LHCN-M2 (cell line): ENCODE measurements around the gene TPST1. TPM values are rescaled to one million over a fixed set of nuclear protein-coding genes. Genes with fewer than 3 reads are reported as not detected.
"Not testable (repeated sequence)": the region's sequence is repeated elsewhere in the genome, so short reads cannot be mapped to it uniquely, and the experiment has no call there.

Experiments
- DNase-seq: peaks from one replicate; pipeline ENCODE4 v3.0.0-alpha.2; 2012; ENCODE audit warnings: low read depth
- total RNA-seq: library from RNA; depleted of rRNA; stranded (reverse); fragments of >200 nt; gene quantifications from 2 replicates; pipeline ENCODE4 v1.2.3, GENCODE V29; 2014; rRNA removed

TPST1 gene
- total RNA-seq, 1 experiment from 2014 or later: 53.6 TPM

DNA sequence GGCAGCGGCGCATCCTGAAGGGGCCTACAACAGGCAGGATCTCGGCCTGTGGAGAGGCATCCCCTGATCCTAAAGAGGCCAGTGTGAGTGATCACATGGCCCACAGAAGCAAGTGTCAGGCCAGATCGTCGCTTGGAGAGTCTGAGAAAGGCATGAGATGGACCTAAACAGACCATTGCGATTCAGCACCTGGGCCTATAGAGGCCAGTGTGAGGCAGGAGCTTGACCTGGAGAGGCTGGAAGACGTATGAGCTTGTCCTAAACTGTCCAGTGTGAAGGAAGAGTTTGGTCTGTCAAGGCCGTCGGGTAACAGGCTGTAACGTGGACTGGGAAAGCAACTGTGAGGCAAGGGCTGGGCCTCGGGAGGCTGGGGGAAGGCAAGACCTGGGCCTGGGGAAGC is 172.6 kb downstream of the TPST1 start:
- DNase-seq: no peak

DNA sequence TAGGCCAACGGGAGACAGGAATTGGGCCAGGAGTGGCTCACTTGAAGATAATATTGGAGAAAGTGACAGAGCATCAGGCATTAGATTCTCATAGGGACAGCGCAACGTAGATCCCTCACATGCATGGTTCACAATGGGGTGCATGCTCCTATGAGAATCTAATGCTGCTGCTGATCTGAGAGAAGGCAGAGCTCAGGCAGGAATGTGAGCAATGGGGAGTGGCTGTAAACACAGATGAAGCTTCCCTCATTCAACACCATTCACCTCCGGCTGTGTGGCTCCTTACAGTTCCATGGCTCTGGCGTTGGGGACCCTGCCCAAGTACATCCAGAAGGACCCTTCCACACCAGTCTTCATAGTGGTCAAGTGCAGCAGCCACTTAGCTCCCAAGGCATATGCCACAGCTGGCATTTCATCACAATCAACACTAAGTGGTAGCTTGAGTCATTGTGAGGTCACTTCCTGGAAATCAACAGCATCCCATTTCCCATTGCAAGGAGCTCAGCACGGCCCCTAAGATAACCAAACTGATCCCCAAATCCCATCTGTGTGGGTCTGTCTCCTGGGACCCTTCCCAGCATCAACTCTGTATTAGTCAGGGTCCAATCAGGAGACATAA is 174.5 kb downstream of the TPST1 start:
- peak; percentile 72 for DNase-seq

DNA sequence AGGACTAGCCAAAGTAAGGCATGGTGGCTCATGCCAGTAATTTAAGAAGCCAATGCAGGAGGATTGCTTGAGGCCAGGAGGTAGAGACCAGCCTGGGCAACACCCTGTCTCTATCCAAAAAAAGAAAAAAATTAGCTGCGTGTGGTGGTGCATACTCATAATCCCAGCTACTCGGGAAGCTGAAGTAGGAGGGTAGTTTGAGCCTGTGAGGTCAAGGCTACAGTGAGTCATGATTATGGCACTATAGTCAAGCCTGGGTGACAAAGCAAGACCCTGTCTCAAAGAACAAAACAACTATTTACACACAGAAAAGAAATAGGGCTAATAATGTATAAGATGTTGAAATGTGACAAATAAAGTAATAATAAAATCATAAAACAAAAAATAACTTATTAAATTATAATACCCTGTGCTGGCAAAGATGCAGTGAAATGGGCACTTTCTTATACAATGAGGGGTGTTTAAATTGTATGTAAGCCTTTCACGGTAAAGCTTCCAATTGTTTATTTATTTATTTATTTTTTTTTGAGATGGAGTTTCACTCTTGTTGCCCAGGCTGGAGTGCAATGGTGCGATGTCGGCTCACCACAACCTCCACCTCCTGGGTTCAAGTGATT is 175.2 kb downstream of the TPST1 start:
- peak; percentile 60 for DNase-seq

GRCh38 chr7:66382182-66382923 is 177.2 kb downstream of the TPST1 start:
- not testable (repeated sequence) for DNase-seq

- DNase-seq: not testable (repeated sequence)
These were observed 180.2 kb downstream of the TPST1 start for GRCh38 chr7:66385191-66385905.

- DNase-seq: peak; percentile 55
These were observed 190.0 kb downstream of the TPST1 start for GRCh38 chr7:66395128-66395571.

DNA sequence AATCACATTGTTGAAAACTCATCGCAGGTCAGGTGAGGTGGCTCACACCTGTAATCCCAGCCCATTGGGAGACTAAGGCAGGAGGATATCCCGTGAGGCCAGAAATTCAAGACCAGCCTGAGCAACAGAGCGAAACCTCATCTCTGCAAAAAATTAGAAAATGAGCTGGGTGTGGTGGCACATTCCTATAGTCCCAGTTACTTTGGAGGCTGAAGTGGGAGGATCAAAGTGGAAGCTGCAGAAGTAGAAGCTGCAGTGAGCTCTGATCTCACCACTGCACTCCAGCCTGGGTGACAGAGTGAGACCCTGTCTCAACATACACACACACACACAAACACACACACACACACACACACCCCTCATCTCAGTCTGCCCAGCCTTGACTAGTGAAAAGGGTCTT is 190.9 kb downstream of the TPST1 start:
- not testable (repeated sequence) for DNase-seq

- DNase-seq: peak; percentile 21
These were observed 193.7 kb downstream of the TPST1 start for GRCh38 chr7:66398841-66399240.

DNA sequence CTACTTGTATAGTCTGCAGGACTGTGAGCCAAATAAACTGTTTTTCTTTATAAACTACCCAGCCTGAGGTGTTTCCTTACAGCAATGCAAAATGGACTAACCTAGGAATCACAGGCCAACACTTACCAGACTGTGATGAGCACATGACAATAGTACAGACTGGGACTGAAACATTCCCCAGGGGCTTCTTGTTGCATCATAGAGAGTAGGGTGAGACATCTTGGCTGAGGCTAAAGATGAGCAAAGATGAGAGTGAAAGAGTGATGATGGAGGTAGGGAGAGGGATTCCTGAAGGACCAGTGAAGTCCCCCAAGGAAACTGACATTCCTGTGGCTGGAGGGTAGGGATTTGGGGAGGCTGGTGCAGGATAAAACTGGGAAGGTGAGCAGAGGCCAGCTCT is 194.4 kb downstream of the TPST1 start:
- DNase-seq: peak; percentile 41

GRCh38 chr7:66400400-66400799 is 195.3 kb downstream of the TPST1 start:
- no peak for DNase-seq

GRCh38 chr7:66401126-66401525 is 196.0 kb downstream of the TPST1 start:
- peak; percentile 25 for DNase-seq

GRCh38 chr7:66401932-66402331 is 196.8 kb downstream of the TPST1 start:
- DNase-seq: not testable (repeated sequence)

DNA sequence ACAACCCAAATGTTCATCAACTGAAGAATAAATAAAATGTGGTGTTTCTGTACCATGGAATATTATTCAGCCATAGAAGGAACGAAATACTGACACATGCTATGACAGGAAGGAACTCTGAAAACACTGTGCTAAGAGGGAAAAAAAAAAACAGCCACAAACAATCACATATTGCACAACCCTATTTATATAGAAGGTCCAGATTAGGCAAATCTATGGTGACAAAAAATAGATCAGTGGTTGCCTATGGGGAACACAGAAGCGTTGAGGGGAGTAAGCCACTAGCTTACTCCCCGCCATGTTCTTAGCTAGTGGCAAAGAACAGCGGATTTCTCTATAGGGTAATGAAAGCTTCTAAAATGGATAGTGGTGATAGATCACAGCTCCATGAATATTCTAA is 198.4 kb downstream of the TPST1 start:
- DNase-seq: no peak

- peak; percentile 13 for DNase-seq
These were observed 204.4 kb downstream of the TPST1 start for GRCh38 chr7:66409493-66409892.

Other genes starting within 250 kb of the TPST1 start
- 24.8 and 45.4 TPM in 2 replicates for gene GUSB, start 223.1 kb upstream of the TPST1 start, total RNA-seq
- gene ASL, start 129.5 kb upstream of the TPST1 start, total RNA-seq: 53.0 and 65.3 TPM in 2 replicates
- gene CRCP, start 90.5 kb upstream of the TPST1 start, total RNA-seq: 33.7 and 37.9 TPM in 2 replicates